Mononuclear cell (primary cell): Measurements from ENCODE around the gene TBC1D23. TPM values are rescaled to one million over a fixed set of nuclear protein-coding genes. Genes with fewer than 3 reads are reported as not detected.

ENCODE experiments used
- H3K27me3 ChIP-seq: 2 replicates; pipeline ENCODE4 v1.6.0; 2011; ENCODE audit warnings: low read length, control low read depth; ENCODE audit not compliant: insufficient read depth
- H3K4me1 ChIP-seq: 2 replicates; pipeline ENCODE4 v1.5.1; 2011; ENCODE audit warnings: mild to moderate bottlenecking, low read length, control low read depth; ENCODE audit not compliant: insufficient read depth
- H3K4me3 ChIP-seq: 2 replicates; pipeline ENCODE4 v1.5.1; 2011; ENCODE audit warnings: mild to moderate bottlenecking, low read length, moderate library complexity
- H3K9me3 ChIP-seq: 2 replicates; pipeline ENCODE4 v1.5.1; 2011; ENCODE audit warnings: low read depth, mild to moderate bottlenecking, control low read depth, low read length
- total RNA-seq: library from RNA; depleted of rRNA; stranded (reverse); fragments of >200 nt; gene quantifications from one replicate; pipeline ENCODE4 v1.2.3, GENCODE V29; 2012

Gene TBC1D23
- total RNA-seq, 1 donor = 43.4 TPM

DNA sequence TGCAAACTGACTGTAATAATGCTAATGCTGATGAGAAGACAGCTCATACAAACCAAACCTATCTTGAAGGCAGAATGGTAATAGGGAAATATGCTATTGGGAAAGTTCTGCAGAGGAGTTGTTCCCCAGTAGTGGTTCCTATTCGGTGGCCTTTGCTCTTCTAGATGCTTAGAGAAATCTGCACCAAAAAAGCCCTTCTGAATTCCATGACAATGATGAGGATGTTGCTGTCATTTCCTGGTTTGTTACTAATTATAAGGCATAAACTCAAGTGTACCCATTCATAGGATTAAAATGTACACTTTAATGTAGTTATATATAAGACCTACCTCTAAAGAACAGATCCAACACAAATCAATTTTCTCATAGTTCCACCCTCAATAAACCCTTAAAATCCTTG, 110.0 kb downstream of the TBC1D23 start:
- Histone ChIP-seq H3K27me3 (no peaks in the 10 kb centered on the region), H3K9me3 (no peaks in the 10 kb centered on the region), H3K4me1 (no peaks in the 10 kb centered on the region), H3K4me3 (no peak overlapping the region)

DNA sequence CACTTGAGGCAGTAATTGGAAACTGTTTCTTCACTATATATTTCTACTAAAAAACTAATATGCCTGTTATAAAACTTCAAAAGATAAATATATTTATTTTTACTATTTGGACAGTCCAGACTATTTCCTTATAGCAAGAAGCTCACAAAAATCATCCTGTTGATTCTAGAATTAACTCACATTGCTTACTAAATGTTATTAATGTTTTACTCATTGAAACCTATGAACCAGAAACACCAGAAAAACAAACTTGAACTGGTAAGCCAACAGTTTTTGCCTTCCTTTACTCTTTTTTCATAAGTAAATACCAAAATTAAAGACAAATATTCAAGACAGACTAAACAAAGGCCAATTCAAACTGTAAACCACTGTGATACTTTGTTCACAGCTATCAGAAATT, 113.7 kb downstream of the TBC1D23 start:
- no peak overlapping the region for H3K4me3 ChIP-seq
- H3K4me1 ChIP-seq = no peaks in the 10 kb centered on the region
- no peaks in the 10 kb centered on the region for H3K9me3 ChIP-seq
- H3K27me3 ChIP-seq = no peaks in the 10 kb centered on the region

Other genes with a start within 250 kb of the TBC1D23 start
- 0.42 TPM for gene FILIP1L, start 146.5 kb upstream of the TBC1D23 start, total RNA-seq
- 14.8 TPM for gene NIT2, start 73.8 kb downstream of the TBC1D23 start, total RNA-seq
- 40.9 TPM for gene TOMM70, start 140.1 kb downstream of the TBC1D23 start, total RNA-seq
- 1.7 TPM for gene LNP1, start 140.5 kb downstream of the TBC1D23 start, total RNA-seq
- 0.73 TPM for gene TMEM45A, start 231.6 kb downstream of the TBC1D23 start, total RNA-seq